GM23338 (cell line): ENCODE measurements around the gene FAM89B. TPM values are rescaled to one million over a fixed set of nuclear protein-coding genes. Genes with fewer than 3 reads are reported as not detected.
A peak's percentile ranks its signal among the peaks of the same experiment; 100 is the strongest.

Source experiments
- ATAC-seq: fragments of 200-7000 bp; cut with Tn5 transposase; 3 replicates; pipeline ENCODE4 v1.9.1; 2020
- DNase-seq: peaks from one replicate; pipeline ENCODE4 v3.0.0-alpha.2; 2015; ENCODE audit warnings: low spot score
- H2AFZ ChIP-seq: fragments of 200-600 bp; sonication (generic); 2 replicates; pipeline ENCODE4 v1.8.0; 2016; ENCODE audit warnings: antibody characterized with exemption, mild to moderate bottlenecking, moderate library complexity
- H3F3A ChIP-seq: fragments of 200-600 bp; sonication (generic); replicated peaks from 2 replicates; pipeline ENCODE4 v1.8.0; 2017; ENCODE audit warnings: antibody characterized with exemption, mixed run types, low read depth
- H3K27ac ChIP-seq: fragments of 200-600 bp; sonication (generic); 2 replicates; pipeline ENCODE4 v1.6.1; 2016; ENCODE audit warnings: low read depth
- H3K27me3 ChIP-seq: fragments of 200-600 bp; sonication (generic); 2 replicates; pipeline ENCODE4 v1.8.0; 2016; ENCODE audit warnings: mild to moderate bottlenecking, mixed run types, moderate library complexity; ENCODE audit not compliant: insufficient read depth
- H3K36me3 ChIP-seq: fragments of 200-600 bp; sonication (generic); 2 replicates; pipeline ENCODE4 v1.8.0; 2016; ENCODE audit warnings: mild to moderate bottlenecking; ENCODE audit not compliant: insufficient read depth
- H3K4me1 ChIP-seq: fragments of 200-600 bp; sonication (generic); 2 replicates; pipeline ENCODE4 v1.8.0; 2016; ENCODE audit warnings: mild to moderate bottlenecking, moderate library complexity; ENCODE audit not compliant: insufficient read depth
- H3K4me2 ChIP-seq: fragments of 200-600 bp; sonication (generic); 2 replicates; pipeline ENCODE4 v1.7.1; 2017; ENCODE audit warnings: mixed run types
- H3K4me3 ChIP-seq: fragments of 200-600 bp; sonication (generic); 2 replicates; pipeline ENCODE4 v1.6.1; 2016; ENCODE audit warnings: mixed run types
- H3K79me2 ChIP-seq: fragments of 200-600 bp; sonication (generic); replicated peaks from 2 replicates; pipeline ENCODE4 v1.8.0; 2017; ENCODE audit warnings: mild to moderate bottlenecking; ENCODE audit not compliant: insufficient read depth
- H3K9me2 ChIP-seq: fragments of 200-600 bp; sonication (generic); 2 replicates; pipeline ENCODE4 v1.8.0; 2017; ENCODE audit not compliant: insufficient read depth
- H4K20me1 ChIP-seq: fragments of 200-600 bp; sonication (generic); replicated peaks from 2 replicates; pipeline ENCODE4 v1.8.0; 2017; ENCODE audit warnings: mild to moderate bottlenecking; ENCODE audit not compliant: insufficient read depth
- H3K27ac Mint-ChIP-seq: 2 replicates; pipeline ENCODE4 v1.8.0; 2020; ENCODE audit warnings: inconsistent platforms, mild to moderate bottlenecking, moderate library complexity, mixed read lengths
- H3K27me3 Mint-ChIP-seq: 3 replicates; pipeline ENCODE4 v1.8.0; 2022; ENCODE audit warnings: low read depth, mild to moderate bottlenecking, moderate library complexity, mixed read lengths, inconsistent platforms; ENCODE audit not compliant: insufficient read depth, poor library complexity
- H3K36me3 Mint-ChIP-seq: 3 replicates; pipeline ENCODE4 v1.8.0; 2021; ENCODE audit warnings: low read depth, mild to moderate bottlenecking, inconsistent platforms, moderate library complexity, mixed read lengths
- H3K4me1 Mint-ChIP-seq: 3 replicates; pipeline ENCODE4 v1.8.0; 2020; ENCODE audit warnings: mild to moderate bottlenecking, inconsistent platforms, mixed read lengths
- H3K4me3 Mint-ChIP-seq: 3 replicates; pipeline ENCODE4 v1.8.0; 2021; ENCODE audit warnings: moderate library complexity, mild to moderate bottlenecking, inconsistent platforms, mixed read lengths
- H3K9me3 Mint-ChIP-seq: 3 replicates; pipeline ENCODE4 v1.8.0; 2020; ENCODE audit warnings: moderate library complexity, mild to moderate bottlenecking, inconsistent platforms, mixed read lengths
- CREB1 ChIP-seq: fragments of 250-450 bp; sonication (Bioruptor Pico); IDR thresholded peaks from 2 replicates; pipeline ENCODE4 v1.5.0; 2020; ENCODE audit warnings: low read depth, mild to moderate bottlenecking, moderate library complexity
- ETS1 ChIP-seq: IDR thresholded peaks from 2 replicates; pipeline ENCODE4 v1.6.1; 2016; ENCODE audit warnings: antibody characterized with exemption
- POLR2AphosphoS5 ChIP-seq: IDR thresholded peaks from 2 replicates; pipeline ENCODE4 v1.6.1; 2016; ENCODE audit warnings: antibody characterized with exemption, low read depth
- ZNF114 ChIP-seq: fragments of 250-450 bp; sonication (Bioruptor Pico); IDR thresholded peaks from 2 replicates; pipeline ENCODE4 v1.5.0; 2020; ENCODE audit warnings: mild to moderate bottlenecking, moderate library complexity
- ZNF331 ChIP-seq: fragments of 250-450 bp; sonication (Bioruptor Pico); IDR thresholded peaks from 2 replicates; pipeline ENCODE4 v1.5.0; 2020; ENCODE audit warnings: low read depth, mild to moderate bottlenecking, moderate library complexity
- polyA plus RNA-seq: library from polyadenylated mRNA; unstranded; fragments of >200 nt; fragmentation: Nextera tagmentation; extraction: Ambion mirVana; gene quantifications from 2 replicates; pipeline ENCODE4 v1.2.1, GENCODE V29; 2016
- total RNA-seq: library from RNA; depleted of rRNA; stranded (reverse); fragments of >200 nt; shearing (Covaris generic); gene quantifications from 2 replicates; pipeline ENCODE4 v1.2.3, GENCODE V29; 2014
- TF ChIP-seq, protein P1 (sequence below): fragments of 250-450 bp; sonication (Bioruptor Pico); IDR thresholded peaks from 2 replicates; pipeline ENCODE4 v1.5.0; 2020; ENCODE audit warnings: mild to moderate bottlenecking, moderate library complexity

The FAM89B gene
- total and polyA plus RNA-seq, 2 experiments from 2014 or later, result 13.0 to 18.2 TPM

- TF ChIP-seq, protein P1, sequence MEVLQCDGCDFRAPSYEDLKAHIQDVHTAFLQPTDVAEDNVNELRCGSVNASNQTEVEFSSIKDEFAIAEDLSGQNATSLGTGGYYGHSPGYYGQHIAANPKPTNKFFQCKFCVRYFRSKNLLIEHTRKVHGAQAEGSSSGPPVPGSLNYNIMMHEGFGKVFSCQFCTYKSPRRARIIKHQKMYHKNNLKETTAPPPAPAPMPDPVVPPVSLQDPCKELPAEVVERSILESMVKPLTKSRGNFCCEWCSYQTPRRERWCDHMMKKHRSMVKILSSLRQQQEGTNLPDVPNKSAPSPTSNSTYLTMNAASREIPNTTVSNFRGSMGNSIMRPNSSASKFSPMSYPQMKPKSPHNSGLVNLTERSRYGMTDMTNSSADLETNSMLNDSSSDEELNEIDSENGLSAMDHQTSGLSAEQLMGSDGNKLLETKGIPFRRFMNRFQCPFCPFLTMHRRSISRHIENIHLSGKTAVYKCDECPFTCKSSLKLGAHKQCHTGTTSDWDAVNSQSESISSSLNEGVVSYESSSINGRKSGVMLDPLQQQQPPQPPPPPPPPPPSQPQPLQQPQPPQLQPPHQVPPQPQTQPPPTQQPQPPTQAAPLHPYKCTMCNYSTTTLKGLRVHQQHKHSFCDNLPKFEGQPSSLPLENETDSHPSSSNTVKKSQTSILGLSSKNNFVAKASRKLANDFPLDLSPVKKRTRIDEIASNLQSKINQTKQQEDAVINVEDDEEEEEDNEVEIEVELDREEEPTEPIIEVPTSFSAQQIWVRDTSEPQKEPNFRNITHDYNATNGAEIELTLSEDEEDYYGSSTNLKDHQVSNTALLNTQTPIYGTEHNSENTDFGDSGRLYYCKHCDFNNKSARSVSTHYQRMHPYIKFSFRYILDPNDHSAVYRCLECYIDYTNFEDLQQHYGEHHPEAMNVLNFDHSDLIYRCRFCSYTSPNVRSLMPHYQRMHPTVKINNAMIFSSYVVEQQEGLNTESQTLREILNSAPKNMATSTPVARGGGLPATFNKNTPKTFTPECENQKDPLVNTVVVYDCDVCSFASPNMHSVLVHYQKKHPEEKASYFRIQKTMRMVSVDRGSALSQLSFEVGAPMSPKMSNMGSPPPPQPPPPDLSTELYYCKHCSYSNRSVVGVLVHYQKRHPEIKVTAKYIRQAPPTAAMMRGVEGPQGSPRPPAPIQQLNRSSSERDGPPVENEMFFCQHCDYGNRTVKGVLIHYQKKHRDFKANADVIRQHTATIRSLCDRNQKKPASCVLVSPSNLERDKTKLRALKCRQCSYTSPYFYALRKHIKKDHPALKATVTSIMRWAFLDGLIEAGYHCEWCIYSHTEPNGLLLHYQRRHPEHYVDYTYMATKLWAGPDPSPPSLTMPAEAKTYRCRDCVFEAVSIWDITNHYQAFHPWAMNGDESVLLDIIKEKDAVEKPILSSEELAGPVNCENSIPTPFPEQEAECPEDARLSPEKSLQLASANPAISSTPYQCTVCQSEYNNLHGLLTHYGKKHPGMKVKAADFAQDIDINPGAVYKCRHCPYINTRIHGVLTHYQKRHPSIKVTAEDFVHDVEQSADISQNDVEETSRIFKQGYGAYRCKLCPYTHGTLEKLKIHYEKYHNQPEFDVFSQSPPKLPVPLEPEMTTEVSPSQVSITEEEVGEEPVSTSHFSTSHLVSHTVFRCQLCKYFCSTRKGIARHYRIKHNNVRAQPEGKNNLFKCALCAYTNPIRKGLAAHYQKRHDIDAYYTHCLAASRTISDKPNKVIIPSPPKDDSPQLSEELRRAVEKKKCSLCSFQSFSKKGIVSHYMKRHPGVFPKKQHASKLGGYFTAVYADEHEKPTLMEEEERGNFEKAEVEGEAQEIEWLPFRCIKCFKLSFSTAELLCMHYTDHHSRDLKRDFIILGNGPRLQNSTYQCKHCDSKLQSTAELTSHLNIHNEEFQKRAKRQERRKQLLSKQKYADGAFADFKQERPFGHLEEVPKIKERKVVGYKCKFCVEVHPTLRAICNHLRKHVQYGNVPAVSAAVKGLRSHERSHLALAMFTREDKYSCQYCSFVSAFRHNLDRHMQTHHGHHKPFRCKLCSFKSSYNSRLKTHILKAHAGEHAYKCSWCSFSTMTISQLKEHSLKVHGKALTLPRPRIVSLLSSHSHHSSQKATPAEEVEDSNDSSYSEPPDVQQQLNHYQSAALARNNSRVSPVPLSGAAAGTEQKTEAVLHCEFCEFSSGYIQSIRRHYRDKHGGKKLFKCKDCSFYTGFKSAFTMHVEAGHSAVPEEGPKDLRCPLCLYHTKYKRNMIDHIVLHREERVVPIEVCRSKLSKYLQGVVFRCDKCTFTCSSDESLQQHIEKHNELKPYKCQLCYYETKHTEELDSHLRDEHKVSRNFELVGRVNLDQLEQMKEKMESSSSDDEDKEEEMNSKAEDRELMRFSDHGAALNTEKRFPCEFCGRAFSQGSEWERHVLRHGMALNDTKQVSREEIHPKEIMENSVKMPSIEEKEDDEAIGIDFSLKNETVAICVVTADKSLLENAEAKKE (CRISPR knock-in tag), result no peak
These were observed 48.2 kb upstream of the FAM89B start (continued) for GRCh38 chr11:65524014-65524740.

GRCh38 chr11:65524741-65525545 is 47.4 kb upstream of the FAM89B start, which contains the start of gene SCYL1:
Gene SCYL1, plus strand, starts transcription at chr11:65525083. Its CDS starts 71 bp downstream, at chr11:65525154.
- peak; percentile 79 for DNase-seq
- no peaks in the 10 kb centered on the region for H3K9me2 ChIP-seq
- no peak within 1 kb of the TSS for H3K27ac Mint-ChIP-seq
- H3K79me2 ChIP-seq, result no peaks in the 10 kb centered on the region
- peak within 1 kb of the TSS; percentile 99 for H2AFZ ChIP-seq
- 0 out of 2 replicates have a peak, but pooled peaks cover 5% of the 10 kb centered on the region for H3K27me3 ChIP-seq
- H3K27me3 Mint-ChIP-seq, result peaks cover 9% of the 10 kb centered on the region
- no peak within 1 kb of the TSS for H3K27ac ChIP-seq
- peaks cover 18% of the 10 kb centered on the region; the same call in 2 of the 3 replicates for H3K36me3 Mint-ChIP-seq
- no peaks in the 10 kb centered on the region for H3K9me3 Mint-ChIP-seq
- H3K4me2 ChIP-seq, result peak within 1 kb of the TSS; percentile 91
- H3K4me1 ChIP-seq, result peaks cover 3% of the 10 kb centered on the region
- peak within 1 kb of the TSS; percentile 80 for H3K4me3 Mint-ChIP-seq
- ATAC-seq, result peak; percentile 70
- peak within 1 kb of the TSS; percentile 91 for H3K4me3 ChIP-seq
- peaks cover 15% of the 10 kb centered on the region for H3K4me1 Mint-ChIP-seq
- H4K20me1 ChIP-seq, result peaks cover 2% of the 10 kb centered on the region; the same call in 1 of the 2 replicates
- 0 out of 2 replicates have a peak, but pooled peaks have one; percentile 19 for TF ChIP-seq ETS1
- peak; percentile 57 for TF ChIP-seq POLR2AphosphoS5
- TF ChIP-seq ZNF331 (CRISPR knock-in tag), result no peak
- TF ChIP-seq ZNF114, result no peak
- peak; percentile 74 for TF ChIP-seq CREB1 (CRISPR knock-in tag)
- no peaks in the 10 kb centered on the region for H3K36me3 ChIP-seq
- H3F3A ChIP-seq, result peaks cover 12% of the 10 kb centered on the region; the same call in 1 of the 2 replicates
